Muscle layer of colon (tissue), 2 donors: Measurements from ENCODE around the gene NOTUM.

ENCODE experiments used
- H3K27ac ChIP-seq: one replicate; pipeline ENCODE4 v1.7.0; 2013; ENCODE audit warnings: low read depth, mild to moderate bottlenecking, low read length, moderate library complexity
- H3K27me3 ChIP-seq, 2 donors: one replicate each; pipeline ENCODE4 v1.7.0; 2013; ENCODE audit warnings: low read length in 2 of 2, mild to moderate bottlenecking in 2 of 2; ENCODE audit not compliant: insufficient read depth in 2 of 2, control insufficient read depth in 1 of 2
- H3K36me3 ChIP-seq: one replicate; pipeline ENCODE4 v1.7.0; 2013; ENCODE audit warnings: mild to moderate bottlenecking, low read length; ENCODE audit not compliant: insufficient read depth
- H3K4me1 ChIP-seq: one replicate; pipeline ENCODE4 v1.7.0; 2013; ENCODE audit warnings: mild to moderate bottlenecking, low read length; ENCODE audit not compliant: insufficient read depth
- H3K4me3 ChIP-seq, 2 donors: one replicate each; pipeline ENCODE4 v1.7.0; 2013; ENCODE audit warnings: low read length in 2 of 2, low read depth in 1 of 2, mild to moderate bottlenecking in 1 of 2, moderate library complexity in 1 of 2
- H3K9ac ChIP-seq: one replicate; pipeline ENCODE4 v1.7.0; 2013; ENCODE audit warnings: low read length
- H3K9me3 ChIP-seq: one replicate; pipeline ENCODE4 v1.7.0; 2013; ENCODE audit warnings: mild to moderate bottlenecking, low read length
- donor health status: abdominal sarcoma.
- donor health status: Adenocarcinoma of cecum.

Gene NOTUM

DNA sequence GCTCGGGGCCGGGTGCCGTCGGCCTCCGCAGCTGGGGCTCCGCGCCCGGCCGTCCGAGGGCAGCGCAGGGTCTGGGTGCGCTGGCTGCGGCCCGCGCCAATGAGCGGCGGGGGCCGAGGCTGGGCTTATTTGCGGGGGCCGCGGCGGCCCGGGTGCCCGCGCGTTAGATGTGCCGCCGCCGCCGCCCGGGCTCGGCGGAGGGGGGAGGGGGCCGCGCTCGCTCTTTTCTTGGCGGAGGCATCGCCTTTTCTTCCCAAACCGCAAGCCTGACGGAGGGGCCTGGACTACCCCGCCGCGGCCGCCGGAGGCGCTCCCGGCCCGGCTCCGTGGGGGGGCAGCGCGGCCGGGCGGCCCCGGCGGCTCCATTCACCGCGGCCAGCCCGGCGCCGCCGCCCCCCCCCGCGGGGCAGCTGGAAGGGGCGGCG, at the start of gene NOTUM:
TSS of gene NOTUM (minus strand) at position 101 of the 425 bp plus-strand sequence. CDS start 278 bp downstream, outside the sequence.
- no peaks in the 10 kb centered on the region for H3K4me1 ChIP-seq
- H3K9me3 ChIP-seq = no peaks in the 10 kb centered on the region
- no peak within 1 kb of the TSS for H3K27ac ChIP-seq
- H3K4me3 ChIP-seq = peak within 1 kb of the TSS in 1 of 2 donors; percentile 50
- no peak within 1 kb of the TSS for H3K9ac ChIP-seq
- no peaks in the 10 kb centered on the region for H3K36me3 ChIP-seq
- H3K27me3 ChIP-seq = peaks cover 17 to 64% of the 10 kb centered on the region in 2 donors

DNA sequence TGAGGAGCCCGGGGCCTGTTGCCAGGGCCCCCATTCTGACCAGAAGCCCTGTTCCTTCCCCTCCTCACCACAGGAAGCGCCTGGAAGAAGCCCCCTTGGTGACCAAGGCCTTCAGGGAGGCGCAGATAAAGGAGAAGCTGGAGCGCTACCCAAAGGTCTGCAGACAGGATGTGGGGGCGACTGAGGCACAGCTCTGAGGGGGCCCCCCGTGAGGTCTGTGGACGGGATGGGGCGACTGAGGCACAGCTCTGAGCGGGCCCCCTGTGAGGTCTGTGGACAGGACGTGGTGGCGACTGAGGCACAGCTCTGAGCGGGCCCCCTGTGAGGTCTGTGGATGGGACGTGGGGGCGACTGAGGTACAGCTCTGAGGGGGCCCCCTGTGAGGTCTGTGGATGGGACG, 48.4 kb upstream of the NOTUM start:
- Histone ChIP-seq H3K27me3 (no peaks in the 10 kb centered on the region), H3K9me3 (no peaks in the 10 kb centered on the region), H3K27ac (no peak overlapping the region), H3K4me1 (peaks cover 30% of the 10 kb centered on the region), H3K36me3 (no peaks in the 10 kb centered on the region), H3K9ac (no peak overlapping the region), H3K4me3 (no peak overlapping the region)

DNA sequence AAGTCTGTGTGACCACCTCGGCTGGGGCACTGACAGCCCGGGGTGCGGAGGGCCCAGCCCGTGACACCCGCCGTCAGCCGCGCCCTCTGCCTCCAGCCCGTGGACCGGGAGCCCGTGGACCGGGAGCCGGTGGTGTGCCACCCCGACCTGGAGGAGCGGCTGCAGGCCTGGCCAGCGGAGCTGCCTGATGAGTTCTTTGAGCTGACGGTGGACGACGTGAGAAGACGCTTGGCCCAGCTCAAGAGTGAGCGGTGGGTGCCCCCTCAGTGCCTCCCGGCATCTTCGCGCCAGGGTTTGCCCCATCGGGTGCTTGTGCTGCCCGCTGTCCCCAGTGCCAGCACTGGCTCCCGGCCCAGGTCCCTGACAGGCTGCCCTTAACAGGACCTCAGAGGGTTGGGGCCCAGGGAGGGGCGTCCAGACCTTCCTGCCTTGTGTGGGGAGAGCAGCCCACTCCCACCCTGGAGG, 48.0 kb upstream of the NOTUM start:
- H3K9ac ChIP-seq = no peak overlapping the region
- H3K36me3 ChIP-seq = no peaks in the 10 kb centered on the region
- no peak overlapping the region for H3K4me3 ChIP-seq
- peaks cover 35% of the 10 kb centered on the region for H3K4me1 ChIP-seq
- no peak overlapping the region for H3K27ac ChIP-seq
- no peaks in the 10 kb centered on the region for H3K27me3 ChIP-seq
- no peaks in the 10 kb centered on the region for H3K9me3 ChIP-seq

DNA sequence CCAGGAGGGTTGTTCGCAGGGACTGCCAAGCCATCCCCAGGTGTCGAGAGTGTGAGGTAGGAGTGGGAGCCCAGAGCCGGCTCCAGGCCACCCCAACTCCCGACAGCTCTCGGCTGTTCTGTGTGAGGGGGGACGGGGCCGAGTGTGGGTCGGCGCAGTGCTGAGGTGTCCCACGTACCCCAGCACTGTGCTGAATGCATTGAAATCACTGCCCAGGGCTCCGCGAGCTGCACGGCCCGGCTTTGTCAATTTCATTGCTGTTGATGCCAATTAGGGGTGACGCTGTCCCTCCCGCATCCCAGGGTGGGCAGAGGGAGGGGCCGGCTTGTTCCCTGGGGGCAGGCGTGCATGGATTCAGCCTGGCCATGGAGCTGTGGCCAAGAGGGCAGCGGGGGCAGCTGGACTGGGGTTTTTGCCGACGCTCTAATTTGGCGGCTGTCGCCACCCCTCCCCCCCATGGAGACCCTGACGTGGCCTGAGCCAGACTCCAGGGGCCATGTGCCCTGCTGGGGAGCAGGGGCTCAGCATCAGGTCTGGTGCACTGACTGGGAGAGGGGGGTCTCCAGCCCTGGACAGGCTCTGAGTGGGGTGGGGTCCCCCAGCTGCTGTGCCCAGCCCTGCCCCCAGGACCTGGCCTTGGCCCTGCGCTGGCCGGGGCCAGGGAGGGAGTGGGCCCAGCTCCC, 47.4 kb upstream of the NOTUM start:
- Histone ChIP-seq H3K27me3 (no peaks in the 10 kb centered on the region), H3K4me1 (peaks cover 39% of the 10 kb centered on the region), H3K27ac (no peak overlapping the region), H3K9me3 (no peaks in the 10 kb centered on the region), H3K9ac (no peak overlapping the region), H3K36me3 (no peaks in the 10 kb centered on the region), H3K4me3 (no peak overlapping the region)

DNA sequence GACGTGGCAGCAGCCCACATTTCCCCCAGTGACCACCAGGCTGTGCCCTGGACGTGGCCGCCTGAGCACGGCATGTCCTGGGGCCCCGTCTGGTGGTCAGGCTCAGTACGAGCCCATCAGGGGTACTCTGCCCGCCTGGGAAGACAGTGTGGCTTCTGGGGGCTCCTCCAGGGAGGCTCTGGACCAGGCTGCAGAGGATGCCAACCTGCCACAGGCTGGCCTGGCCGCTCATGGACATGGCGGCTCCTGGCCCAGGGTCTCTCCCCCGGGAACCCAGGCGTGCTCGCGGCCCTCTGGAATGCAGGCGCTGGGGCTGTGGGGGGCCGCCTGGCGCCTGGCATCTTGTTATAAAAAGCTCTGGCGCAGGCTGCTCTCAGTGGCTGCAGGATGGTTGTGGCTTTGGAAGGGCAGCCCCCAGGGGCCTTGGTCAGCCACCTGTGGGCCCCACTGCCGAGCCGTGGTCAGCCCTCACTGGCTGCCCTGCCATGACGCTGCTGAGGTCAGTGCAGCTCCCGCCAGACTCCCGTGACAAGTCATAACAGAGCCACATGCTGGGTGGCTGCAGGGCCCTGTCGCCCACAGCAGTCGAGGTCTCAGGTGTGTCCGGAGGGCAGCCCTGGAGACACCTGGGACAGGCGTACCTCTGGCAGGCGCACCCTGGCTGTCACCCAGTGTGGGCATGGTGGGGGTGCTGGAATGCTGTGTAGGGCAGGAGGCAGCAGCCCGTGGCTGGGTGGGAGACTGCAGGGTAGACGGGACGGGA, 46.7 kb upstream of the NOTUM start:
- H3K36me3 ChIP-seq = no peaks in the 10 kb centered on the region
- no peak overlapping the region for H3K9ac ChIP-seq
- H3K4me1 ChIP-seq = peaks cover 42% of the 10 kb centered on the region
- H3K27me3 ChIP-seq = no peaks in the 10 kb centered on the region
- no peak overlapping the region for H3K27ac ChIP-seq
- H3K4me3 ChIP-seq = no peak overlapping the region
- H3K9me3 ChIP-seq = no peaks in the 10 kb centered on the region

DNA sequence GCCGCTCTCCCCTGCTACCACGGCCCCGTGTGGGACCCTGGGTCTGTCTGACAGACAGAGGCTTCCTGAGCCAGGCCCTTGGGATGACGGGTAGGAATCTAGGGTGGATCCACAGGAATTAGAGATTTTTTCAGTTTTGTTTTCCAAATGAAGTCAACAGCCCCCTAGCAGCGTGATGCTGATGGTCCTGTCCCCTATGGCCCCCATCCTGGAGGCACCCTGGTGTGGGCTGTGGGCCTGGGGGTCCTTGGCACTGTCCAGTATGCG, 46.2 kb upstream of the NOTUM start:
- H3K27ac ChIP-seq = no peak overlapping the region
- no peak overlapping the region for H3K9ac ChIP-seq

DNA sequence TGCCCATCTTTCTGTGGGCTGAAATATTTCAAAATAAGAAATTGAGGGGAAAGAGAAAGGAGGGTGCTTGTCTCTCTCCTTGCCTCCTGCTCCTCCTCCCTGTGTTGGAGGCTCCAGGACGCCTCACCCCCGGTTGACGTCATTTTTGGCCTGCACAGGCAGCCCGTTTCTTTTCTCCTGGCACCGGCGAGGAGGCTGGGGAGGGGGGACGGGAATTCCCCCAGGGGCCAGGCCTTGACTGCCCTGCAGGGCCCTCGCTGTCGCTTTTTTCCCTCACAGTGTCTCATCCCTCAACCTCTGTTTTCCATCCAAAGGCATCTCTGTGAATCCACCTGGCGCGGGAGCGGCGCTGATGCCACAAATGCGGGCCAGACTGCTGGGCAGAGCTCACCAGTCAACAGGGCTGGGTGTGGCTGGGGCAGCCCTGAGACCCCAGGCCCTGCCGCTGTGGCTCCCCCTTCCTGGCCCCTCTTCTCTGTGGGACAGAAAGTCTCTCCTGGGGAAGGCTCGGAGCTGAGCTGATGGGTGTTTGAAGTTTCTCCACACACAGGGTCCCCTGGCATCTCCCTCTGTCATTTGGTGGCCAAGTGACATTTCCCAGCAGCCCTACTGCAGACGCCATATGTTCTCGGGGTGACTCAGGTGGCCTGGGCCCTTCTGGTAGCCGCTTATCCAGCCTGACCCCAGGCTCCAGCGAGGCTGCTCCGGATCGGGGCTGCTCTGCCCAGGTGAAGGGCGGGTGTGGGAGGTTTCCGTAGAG, 45.7 kb upstream of the NOTUM start:
- Histone ChIP-seq H3K27me3 (no peaks in the 10 kb centered on the region), H3K4me1 (peaks cover 41% of the 10 kb centered on the region), H3K4me3 (no peak overlapping the region), H3K9ac (no peak overlapping the region), H3K36me3 (no peaks in the 10 kb centered on the region), H3K27ac (no peak overlapping the region), H3K9me3 (no peaks in the 10 kb centered on the region)

More for the DNA sequence above, 46.2 kb upstream of the NOTUM start:
- H3K36me3 ChIP-seq = no peaks in the 10 kb centered on the region
- peaks cover 41% of the 10 kb centered on the region for H3K4me1 ChIP-seq
- H3K4me3 ChIP-seq = no peak overlapping the region
- no peaks in the 10 kb centered on the region for H3K27me3 ChIP-seq
- no peaks in the 10 kb centered on the region for H3K9me3 ChIP-seq

DNA sequence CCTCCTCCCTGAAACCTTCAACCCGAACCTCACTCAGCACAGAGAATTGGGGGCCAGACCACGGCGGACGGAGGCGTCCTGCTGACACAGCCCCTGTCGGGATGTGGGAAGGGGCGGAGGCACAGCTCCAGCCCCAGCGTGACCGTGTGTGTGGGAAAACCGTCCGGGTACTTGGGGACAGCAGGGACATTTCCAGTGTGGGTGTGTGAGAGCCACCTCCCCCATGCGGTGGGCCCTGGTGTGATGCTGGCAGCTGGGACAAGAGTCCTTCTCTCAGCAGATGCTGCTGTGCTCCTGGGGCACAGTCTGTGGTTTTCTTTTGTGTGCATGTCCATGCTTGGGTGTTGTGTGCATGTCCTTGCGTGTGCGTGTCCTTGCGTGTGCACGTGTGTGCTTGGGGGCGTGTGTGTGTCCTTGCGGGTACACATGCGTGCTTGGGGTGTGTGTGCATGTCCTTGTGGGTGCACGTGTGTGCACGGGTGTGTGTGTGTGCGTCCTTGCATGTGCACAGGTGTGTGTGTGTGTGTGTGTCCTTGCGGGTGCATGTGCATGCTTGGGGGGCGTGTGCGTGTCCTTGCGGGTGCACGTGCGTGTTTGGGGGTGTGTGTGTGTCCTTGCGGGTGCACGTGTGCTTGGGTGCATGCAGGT, 44.8 kb upstream of the NOTUM start:
- Histone ChIP-seq H3K4me1 (peaks cover 41% of the 10 kb centered on the region), H3K9ac (no peak overlapping the region), H3K9me3 (no peaks in the 10 kb centered on the region), H3K27ac (no peak overlapping the region), H3K36me3 (no peaks in the 10 kb centered on the region), H3K4me3 (no peak overlapping the region), H3K27me3 (no peaks in the 10 kb centered on the region)

DNA sequence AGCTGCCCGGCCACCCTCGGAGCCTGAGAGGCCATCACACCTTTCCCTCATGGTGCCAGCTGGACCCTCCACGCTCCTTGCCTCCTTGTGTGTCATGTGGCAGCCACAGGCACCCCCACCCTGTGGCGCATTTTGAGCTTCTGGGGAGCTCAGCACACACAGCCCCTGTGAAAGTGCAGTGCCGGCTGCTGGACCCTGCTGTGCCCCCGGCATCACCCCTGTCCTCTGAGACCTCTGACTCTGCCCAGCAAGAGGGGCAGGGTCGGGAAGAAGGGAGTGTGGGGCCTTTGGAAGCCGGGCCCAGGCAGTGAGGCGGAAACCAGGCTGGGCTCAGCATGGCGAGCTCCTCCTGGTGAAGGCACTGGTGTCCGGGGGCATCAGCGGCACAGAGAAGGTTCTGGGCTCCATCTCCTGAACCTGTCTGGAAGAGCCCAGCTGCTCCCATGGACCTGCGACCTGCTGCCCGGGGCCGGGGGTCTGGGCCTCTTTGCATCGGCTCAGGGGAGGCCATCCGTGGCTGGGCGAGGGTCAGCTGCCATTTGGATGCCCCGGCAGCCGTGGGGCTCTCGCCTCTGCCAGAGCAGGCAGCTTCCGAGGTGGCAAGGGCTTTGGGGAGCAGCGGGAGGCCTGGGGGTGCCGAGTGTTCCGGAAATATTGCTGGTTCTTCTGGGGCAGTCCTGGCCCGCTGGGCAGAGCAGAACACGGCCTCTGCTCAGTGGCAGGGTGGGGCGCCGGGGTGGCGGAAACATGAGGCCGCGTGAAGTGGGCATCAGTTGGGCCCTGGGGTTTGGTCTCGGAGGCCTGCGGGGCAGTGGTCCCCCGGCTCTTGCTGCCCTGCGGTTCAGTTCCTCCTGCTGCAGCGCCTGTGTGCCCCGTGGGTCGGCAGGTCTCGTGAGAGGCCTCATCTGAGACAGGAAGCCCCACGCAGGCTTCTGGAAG, 43.8 kb upstream of the NOTUM start:
- Histone ChIP-seq H3K4me1 (peaks cover 41% of the 10 kb centered on the region), H3K9ac (no peak overlapping the region), H3K27ac (peak overlapping the region; percentile 57), H3K4me3 (no peak overlapping the region), H3K36me3 (no peaks in the 10 kb centered on the region), H3K9me3 (no peaks in the 10 kb centered on the region), H3K27me3 (no peaks in the 10 kb centered on the region)

DNA sequence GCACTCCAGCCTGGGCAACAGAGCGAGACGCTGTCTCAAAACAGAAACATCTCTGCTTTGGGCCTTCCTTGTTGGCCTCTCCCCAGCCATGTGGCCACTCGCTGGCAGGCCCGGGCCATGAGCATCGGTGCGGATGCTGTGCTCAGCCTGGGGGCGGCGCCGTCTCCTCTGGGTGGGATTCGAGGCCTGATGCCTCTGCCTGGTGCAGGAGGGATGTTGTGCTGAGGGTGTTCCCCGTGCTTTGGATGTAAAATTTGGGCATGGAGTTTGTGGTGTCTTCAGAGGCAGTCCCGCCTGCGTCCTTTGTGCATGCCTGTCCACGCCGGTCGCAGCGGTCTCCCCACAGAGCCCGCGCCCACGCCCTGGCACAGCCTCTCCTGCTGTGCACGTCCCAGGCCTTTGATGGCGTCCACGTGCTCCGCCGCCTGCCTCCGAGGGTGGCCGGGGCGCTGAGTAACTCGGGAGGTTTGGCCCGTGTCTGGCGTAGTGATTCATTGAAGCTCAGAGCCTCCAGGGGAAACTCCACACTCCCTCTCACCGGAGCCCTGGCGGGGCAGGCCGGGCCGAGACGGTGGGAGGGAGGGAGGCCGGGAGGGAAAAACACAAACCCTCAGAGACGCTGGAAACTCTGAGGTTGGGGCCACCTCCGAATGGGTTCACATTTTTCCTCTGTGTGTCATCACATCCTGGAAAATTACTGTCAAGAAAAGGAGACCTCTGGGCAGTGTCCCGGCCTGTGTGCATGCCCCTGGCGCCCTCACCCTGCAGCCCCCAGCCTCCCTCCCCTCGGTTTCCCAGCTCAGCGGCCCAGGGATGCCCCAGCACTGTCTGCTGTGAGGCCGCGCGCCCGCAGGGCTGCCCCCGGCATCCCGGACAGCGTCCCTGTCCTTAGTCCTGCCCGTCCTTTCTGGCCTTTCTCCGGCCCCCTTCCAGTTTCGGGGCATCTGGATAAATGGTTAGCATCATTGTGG, 42.7 kb upstream of the NOTUM start:
- Histone ChIP-seq H3K9ac (no peak overlapping the region), H3K36me3 (no peaks in the 10 kb centered on the region), H3K27ac (peak overlapping the region; percentile 57), H3K9me3 (no peaks in the 10 kb centered on the region), H3K4me3 (peak overlapping the region in 1 of 2 donors; percentile 11), H3K27me3 (no peaks in the 10 kb centered on the region), H3K4me1 (peaks cover 41% of the 10 kb centered on the region)
